Skeletal muscle satellite cell (primary cell): ENCODE data around the gene ARHGAP28.
"Not testable (repeated sequence)": the region's sequence is repeated elsewhere in the genome, so short reads cannot be mapped to it uniquely, and the experiment has no call there.

Experiments
- H3K27me3 ChIP-seq: 2 replicates; pipeline ENCODE4 v1.7.0; 2013; ENCODE audit warnings: low read length; ENCODE audit not compliant: control insufficient read depth, insufficient read depth
- H3K36me3 ChIP-seq: 2 replicates; pipeline ENCODE4 v1.7.0; 2013; ENCODE audit warnings: mild to moderate bottlenecking, control low read depth, low read length; ENCODE audit not compliant: insufficient read depth
- H3K4me1 ChIP-seq: 2 replicates; pipeline ENCODE4 v1.7.0; 2013; ENCODE audit warnings: low read length; ENCODE audit not compliant: control insufficient read depth, insufficient read depth
- H3K4me2 ChIP-seq: 2 replicates; pipeline ENCODE4 v1.7.0; 2013; ENCODE audit warnings: mild to moderate bottlenecking, low read length
- H3K4me3 ChIP-seq: 2 replicates; pipeline ENCODE4 v1.7.0; 2013; ENCODE audit warnings: low read length
- H3K9ac ChIP-seq: 2 replicates; pipeline ENCODE4 v1.7.0; 2013; ENCODE audit warnings: mild to moderate bottlenecking, low read depth, low read length, moderate library complexity
- H3K9me3 ChIP-seq: replicated peaks from 2 replicates; pipeline ENCODE4 v1.7.0; 2013; ENCODE audit warnings: mild to moderate bottlenecking, control low read depth, low read length

Gene ARHGAP28

DNA sequence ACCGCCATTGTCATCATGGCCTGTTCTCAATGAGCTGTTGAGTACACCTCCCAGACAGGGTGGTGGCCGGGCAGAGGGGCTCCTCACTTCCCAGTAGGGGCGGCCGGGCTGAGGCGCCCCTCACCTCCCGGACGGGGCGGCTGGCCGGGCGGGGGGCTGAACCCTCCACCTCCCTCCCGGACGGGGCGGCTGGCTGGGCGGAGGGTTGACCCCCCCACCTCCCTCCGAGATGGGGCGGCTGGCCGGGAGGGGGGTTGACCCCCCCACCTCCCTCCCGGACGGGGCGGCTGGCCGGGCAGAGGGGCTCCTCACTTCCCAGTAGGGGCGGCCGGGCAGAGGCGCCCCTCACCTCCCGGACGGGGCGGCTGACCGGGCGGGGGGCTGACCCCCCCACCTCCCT lies 97.6 kb downstream of the ARHGAP28 start:
- not testable (repeated sequence) for H3K4me1 ChIP-seq, H3K4me2 ChIP-seq, H3K4me3 ChIP-seq, H3K9me3 ChIP-seq, H3K9ac ChIP-seq, H3K36me3 ChIP-seq, H3K27me3 ChIP-seq

DNA sequence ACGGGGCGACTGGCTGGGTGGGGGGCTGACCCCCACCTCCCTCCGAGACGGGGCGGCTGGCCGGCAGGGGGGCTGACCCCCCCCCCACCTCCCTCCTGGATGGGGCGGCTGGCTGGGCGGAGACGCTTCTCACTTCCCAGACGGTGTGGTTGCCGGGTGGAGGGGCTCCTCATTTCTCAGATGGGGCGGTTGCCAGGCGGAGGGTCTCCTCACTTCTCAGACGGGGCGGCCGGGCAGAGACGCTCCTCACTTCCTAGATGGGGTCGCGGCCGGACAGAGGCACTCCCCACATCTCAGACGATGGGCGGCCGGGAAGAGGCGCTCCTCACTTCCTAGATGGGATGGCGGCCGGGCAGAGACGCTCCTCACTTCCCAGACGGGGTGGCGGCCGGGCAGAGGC lies 98.0 kb downstream of the ARHGAP28 start:
- H3K9ac ChIP-seq, H3K4me3 ChIP-seq, H3K4me2 ChIP-seq, H3K9me3 ChIP-seq, H3K4me1 ChIP-seq, H3K27me3 ChIP-seq, H3K36me3 ChIP-seq: not testable (repeated sequence)

DNA sequence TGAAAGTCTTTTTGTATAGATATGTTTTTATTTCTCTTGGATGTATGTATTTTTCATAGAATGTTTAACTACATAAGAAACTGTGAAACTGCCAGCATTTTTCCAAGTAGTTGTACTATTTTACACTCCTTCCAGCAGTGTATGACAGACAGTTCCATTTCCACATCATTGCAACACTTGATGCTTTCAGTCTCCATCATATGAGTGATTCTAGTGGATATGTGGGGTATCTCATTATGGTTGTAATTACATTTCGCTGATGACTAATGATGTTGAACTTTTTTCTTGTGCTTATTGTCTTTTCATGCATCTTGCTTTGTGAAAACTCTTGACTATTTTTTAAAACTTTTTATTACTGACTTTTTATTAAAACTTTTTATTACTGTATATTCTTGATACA lies 101.4 kb downstream of the ARHGAP28 start:
- Histone ChIP-seq H3K36me3 (no peaks in the 10 kb centered on the region), H3K4me1 (no peaks in the 10 kb centered on the region), H3K4me3 (no peak overlapping the region), H3K27me3 (no peaks in the 10 kb centered on the region), H3K4me2 (no peak overlapping the region), H3K9ac (no peak overlapping the region), H3K9me3 (no peaks in the 10 kb centered on the region)

DNA sequence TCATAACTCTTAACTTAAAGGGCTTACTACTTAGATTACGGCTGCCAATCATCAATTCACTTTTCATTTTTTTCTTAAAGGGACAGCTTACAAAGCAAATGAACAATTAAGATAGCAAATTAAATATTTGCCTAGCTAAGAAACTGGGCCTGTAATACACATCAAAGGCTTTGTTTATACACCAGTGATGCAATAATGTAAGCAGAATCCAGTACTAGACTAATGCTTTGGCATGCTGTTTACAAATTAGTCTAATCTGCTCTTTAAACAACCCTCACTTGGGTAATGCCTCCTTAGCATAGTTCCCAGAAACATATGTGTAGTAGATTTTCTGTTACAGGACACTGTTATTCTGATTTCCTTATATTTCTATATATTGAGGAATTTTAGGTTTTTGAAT lies 105.8 kb downstream of the ARHGAP28 start:
- H3K4me3 ChIP-seq, result no peak overlapping the region
- no peak overlapping the region for H3K9ac ChIP-seq
- H3K4me2 ChIP-seq, result no peak overlapping the region
- H3K27me3 ChIP-seq, result no peaks in the 10 kb centered on the region
- no peaks in the 10 kb centered on the region for H3K9me3 ChIP-seq
- no peaks in the 10 kb centered on the region for H3K36me3 ChIP-seq
- H3K4me1 ChIP-seq, result no peaks in the 10 kb centered on the region

DNA sequence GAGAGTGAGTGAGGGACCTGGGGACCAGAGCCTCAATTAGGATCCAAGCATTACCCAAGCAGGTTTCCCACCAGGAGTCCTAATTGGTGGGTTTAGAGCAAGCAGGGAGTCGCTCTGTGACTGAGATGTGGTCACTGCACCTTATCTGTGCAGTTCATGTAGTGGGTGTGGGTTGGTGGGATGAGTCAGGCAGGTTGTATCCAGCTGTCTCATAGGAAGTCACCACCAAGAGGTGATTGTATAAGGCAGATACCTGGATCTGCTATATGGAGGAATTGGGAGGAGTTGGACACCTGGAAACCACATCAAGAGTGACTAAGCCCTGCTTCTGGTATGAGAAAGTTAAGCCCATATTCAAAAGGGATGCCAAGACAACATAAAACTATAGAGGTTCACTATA lies 106.8 kb downstream of the ARHGAP28 start:
- H3K9ac ChIP-seq, result no peak overlapping the region
- no peaks in the 10 kb centered on the region for H3K27me3 ChIP-seq
- no peaks in the 10 kb centered on the region for H3K9me3 ChIP-seq
- H3K4me1 ChIP-seq, result no peaks in the 10 kb centered on the region
- H3K4me2 ChIP-seq, result no peak overlapping the region
- H3K36me3 ChIP-seq, result no peaks in the 10 kb centered on the region
- H3K4me3 ChIP-seq, result no peak overlapping the region

DNA sequence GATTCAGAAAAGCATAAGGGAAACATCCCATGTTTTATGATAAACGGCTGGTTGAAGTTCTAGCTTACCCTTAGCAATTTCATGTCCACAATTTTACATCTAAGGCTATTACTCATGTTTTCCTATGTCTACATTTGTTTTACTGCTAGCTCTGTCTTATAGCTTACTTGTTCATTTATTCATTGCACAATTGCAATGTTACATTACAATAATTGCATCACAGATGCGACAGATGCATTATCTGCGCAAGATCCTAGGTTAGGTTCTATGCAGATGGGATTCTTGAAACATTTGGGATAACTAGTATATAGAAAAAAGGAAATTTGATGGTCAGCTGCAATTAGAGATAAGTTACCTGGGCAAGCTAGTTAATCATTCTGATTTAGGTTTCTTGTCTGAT lies 108.4 kb downstream of the ARHGAP28 start:
- no peak overlapping the region for H3K4me3 ChIP-seq
- no peaks in the 10 kb centered on the region for H3K9me3 ChIP-seq
- H3K9ac ChIP-seq, result no peak overlapping the region
- no peak overlapping the region for H3K4me2 ChIP-seq
- H3K36me3 ChIP-seq, result no peaks in the 10 kb centered on the region
- no peaks in the 10 kb centered on the region for H3K27me3 ChIP-seq
- H3K4me1 ChIP-seq, result no peaks in the 10 kb centered on the region

DNA sequence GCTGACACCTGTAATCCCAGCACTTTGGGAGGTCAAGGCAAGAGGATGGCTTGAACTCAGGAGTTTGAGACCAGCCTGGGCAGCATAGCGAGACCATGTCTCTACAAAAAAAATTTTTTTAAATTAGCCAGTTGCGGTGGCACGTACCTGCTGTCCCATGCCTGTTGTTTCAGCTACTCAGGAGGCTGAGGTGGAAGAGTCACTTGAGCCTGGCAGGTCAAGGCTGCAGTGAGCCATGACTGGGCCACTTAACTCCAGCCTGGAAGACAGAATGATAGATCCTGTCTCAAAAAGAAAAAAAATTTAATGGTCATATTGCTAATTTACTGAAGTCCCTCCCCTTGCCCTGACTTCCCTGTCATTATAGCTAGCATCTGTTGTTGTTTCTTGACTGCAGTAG lies 112.6 kb downstream of the ARHGAP28 start:
- H3K4me2 ChIP-seq, result no peak overlapping the region
- no peaks in the 10 kb centered on the region for H3K27me3 ChIP-seq
- H3K4me1 ChIP-seq, result no peaks in the 10 kb centered on the region
- H3K36me3 ChIP-seq, result no peaks in the 10 kb centered on the region
- H3K9me3 ChIP-seq, result no peaks in the 10 kb centered on the region
- no peak overlapping the region for H3K4me3 ChIP-seq
- H3K9ac ChIP-seq, result no peak overlapping the region

DNA sequence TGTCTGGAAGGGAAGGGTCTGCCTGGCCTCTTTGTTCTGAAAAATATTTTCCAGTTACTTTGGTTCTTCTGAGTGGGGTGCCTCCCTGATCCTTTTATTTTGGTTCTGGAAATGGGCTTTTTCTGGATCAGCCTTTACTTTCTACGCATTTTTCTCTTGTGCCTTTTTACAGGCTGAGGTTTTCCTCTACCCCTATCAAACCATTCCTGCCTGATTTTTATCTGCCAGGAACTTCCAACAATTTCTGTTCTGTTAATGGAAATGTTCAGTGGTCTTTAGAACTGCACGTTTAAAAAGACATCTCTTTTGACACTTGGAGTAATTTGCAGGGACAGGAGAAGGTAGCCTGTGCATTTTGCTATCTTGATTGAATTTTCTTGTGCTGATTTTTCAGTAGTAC lies 113.8 kb downstream of the ARHGAP28 start:
- Histone ChIP-seq H3K9ac (no peak overlapping the region), H3K36me3 (no peaks in the 10 kb centered on the region), H3K27me3 (no peaks in the 10 kb centered on the region), H3K9me3 (no peaks in the 10 kb centered on the region), H3K4me2 (no peak overlapping the region), H3K4me3 (no peak overlapping the region), H3K4me1 (no peaks in the 10 kb centered on the region)

DNA sequence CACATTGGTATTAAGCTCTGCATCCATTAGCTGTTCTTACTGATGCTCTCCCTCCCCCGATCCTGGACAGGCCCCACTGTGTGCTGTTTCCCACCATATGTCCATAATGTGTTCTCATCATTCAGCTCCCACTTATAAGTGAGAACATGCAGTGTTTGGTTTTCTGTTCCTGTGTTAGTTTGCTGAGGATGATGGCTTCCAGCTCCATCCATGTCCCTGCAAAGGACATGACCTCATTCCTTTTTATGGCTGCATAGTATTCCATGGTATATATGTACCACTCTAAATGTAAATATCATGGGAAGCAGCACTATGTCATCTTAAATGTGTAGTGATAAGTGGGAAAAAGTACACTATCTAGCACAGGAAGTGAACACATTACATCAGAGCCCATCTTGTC lies 116.0 kb downstream of the ARHGAP28 start:
- not testable (repeated sequence) for H3K9me3 ChIP-seq, H3K9ac ChIP-seq, H3K27me3 ChIP-seq, H3K4me3 ChIP-seq, H3K4me2 ChIP-seq, H3K4me1 ChIP-seq, H3K36me3 ChIP-seq

DNA sequence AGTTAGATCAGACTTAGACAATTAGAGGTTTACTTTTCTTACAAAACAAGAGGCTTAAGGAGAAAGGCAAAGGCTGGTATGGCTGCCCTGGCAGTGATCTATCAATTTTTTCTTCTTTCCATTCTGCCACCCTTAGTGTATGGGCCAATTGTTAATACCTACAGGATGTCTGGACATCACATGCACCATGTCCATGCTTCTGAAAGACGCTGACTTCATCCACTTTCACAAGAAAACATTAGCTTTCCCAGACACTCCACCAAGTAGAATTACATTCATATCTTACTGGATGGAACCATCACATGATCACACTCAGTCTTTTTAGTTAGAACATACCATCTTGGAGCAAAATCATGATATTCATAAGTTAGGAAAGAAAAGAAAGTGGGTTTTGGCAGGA lies 120.9 kb downstream of the ARHGAP28 start:
- no peaks in the 10 kb centered on the region for H3K4me1 ChIP-seq

DNA sequence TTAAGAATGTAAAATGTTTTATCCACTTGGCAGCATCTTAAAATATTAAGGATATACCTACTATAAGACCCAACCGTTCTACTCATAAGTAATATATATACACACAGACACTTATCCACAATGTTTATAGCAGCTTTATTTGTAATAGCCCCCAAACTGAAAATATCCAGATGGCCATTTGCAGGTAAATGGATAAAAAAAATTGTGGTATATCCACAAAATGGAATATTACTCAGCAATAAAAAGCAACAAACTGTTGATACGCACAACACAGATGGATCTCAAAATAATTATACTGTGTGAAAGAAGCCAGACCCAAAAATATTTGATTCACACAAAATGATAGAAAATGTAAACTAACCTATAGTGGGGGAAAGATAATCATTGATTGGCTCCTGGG lies 122.0 kb downstream of the ARHGAP28 start:
- Histone ChIP-seq H3K9ac (no peak overlapping the region), H3K36me3 (no peaks in the 10 kb centered on the region), H3K4me3 (no peak overlapping the region), H3K9me3 (no peaks in the 10 kb centered on the region), H3K4me2 (no peak overlapping the region), H3K4me1 (no peaks in the 10 kb centered on the region), H3K27me3 (no peaks in the 10 kb centered on the region)

More for the DNA sequence above, 120.9 kb downstream of the ARHGAP28 start:
- Histone ChIP-seq H3K9me3 (no peaks in the 10 kb centered on the region), H3K4me3 (no peak overlapping the region), H3K9ac (no peak overlapping the region), H3K36me3 (no peaks in the 10 kb centered on the region), H3K27me3 (no peaks in the 10 kb centered on the region), H3K4me2 (no peak overlapping the region)

DNA sequence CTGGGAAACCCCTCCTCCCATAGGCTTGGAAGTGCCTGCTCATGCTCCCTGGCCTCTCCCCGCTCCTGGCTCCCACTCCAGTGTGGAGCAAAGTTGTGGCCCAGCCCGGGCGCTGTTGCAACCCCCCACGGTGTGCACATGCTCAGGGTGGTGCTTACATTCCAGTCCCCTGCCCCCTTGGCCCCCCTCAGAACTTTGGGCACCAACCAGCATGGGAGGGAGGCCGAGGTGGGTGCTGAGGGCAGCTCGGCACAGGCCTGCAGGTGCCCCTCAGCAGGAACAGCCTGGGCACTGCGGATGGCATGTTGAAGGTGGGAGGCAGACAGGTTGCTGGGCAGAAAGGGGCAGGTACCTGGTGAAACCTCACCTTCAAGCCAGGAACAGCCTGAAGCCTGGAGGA lies 125.3 kb downstream of the ARHGAP28 start:
- Histone ChIP-seq H3K9ac (no peak overlapping the region), H3K4me2 (no peak overlapping the region), H3K36me3 (no peaks in the 10 kb centered on the region), H3K4me3 (no peak overlapping the region), H3K4me1 (no peaks in the 10 kb centered on the region), H3K9me3 (no peaks in the 10 kb centered on the region), H3K27me3 (no peaks in the 10 kb centered on the region)

DNA sequence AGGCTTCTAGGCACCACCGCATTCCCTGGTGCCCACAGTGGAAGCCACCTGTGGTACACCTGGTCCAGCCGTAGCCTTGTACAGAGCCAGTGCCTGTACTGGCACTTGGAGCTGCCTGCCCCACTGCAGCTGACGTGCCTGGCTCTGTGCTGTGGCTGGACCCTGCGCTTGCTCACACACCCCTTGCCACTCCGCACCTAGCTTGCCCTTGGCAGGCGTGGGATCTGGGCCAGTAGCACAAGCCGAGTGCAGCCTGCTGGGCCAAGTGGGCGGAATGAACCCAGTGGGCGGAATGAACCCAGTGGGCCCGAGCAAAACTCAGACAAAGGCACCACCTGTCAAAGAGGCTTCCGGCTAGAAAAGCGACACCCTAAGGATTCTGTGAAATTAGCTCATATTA lies 126.3 kb downstream of the ARHGAP28 start:
- Histone ChIP-seq H3K4me2 (no peak overlapping the region), H3K27me3 (no peaks in the 10 kb centered on the region), H3K9me3 (no peaks in the 10 kb centered on the region), H3K36me3 (no peaks in the 10 kb centered on the region), H3K4me3 (no peak overlapping the region), H3K9ac (no peak overlapping the region), H3K4me1 (no peaks in the 10 kb centered on the region)
